Lower leg skin (tissue), 3 donors: ENCODE data around the gene GRHL1.

ENCODE experiments used
- CTCF ChIP-seq, 3 donors: fragments of 450-650 bp; IDR thresholded peaks; one replicate each; pipeline ENCODE4 v1.5.1; 2016; ENCODE audit warnings: antibody characterized with exemption in 3 of 3, mild to moderate bottlenecking in 3 of 3, moderate library complexity in 2 of 3
- POLR2A ChIP-seq, 2 donors: fragments of 450-650 bp; IDR thresholded peaks; one replicate each; pipeline ENCODE4 v1.6.1; 2016 to 2017; ENCODE audit warnings: antibody characterized with exemption in 2 of 2, mild to moderate bottlenecking in 1 of 2, moderate library complexity in 1 of 2

GRCh38 chr2:9937968-9938367 lies 13.5 kb upstream of the GRHL1 start:
- no peak for TF ChIP-seq POLR2A (IDR thresholded peaks at IDR 0.05)
- no peak for TF ChIP-seq CTCF (IDR thresholded peaks at IDR 0.05)
